Fibroblast of skin of abdomen (primary cell): ENCODE measurements around the gene PRKACB. TPM values are rescaled to one million over a fixed set of nuclear protein-coding genes. Genes with fewer than 3 reads are reported as not detected.

Source experiments
- DNase-seq: peaks from one replicate; pipeline ENCODE4 v3.0.0-alpha.2; 2013
- polyA plus RNA-seq, 2 experiments: library from polyadenylated mRNA; unstranded; fragments of 120-200 nt; gene quantifications; one replicate each; pipeline ENCODE4 v1.2.1, GENCODE V29; 2013; ENCODE audit not compliant: insufficient read length in 2 of 2

PRKACB gene
- 29.0 TPM for polyA plus RNA-seq (2013, experiment 1 of 2; ENCODE audit: insufficient read length)
- 28.9 TPM for polyA plus RNA-seq (2013, experiment 2 of 2; ENCODE audit: insufficient read length)

- peak; percentile 45 for DNase-seq
These were observed at the start of gene PRKACB for GRCh38 chr1:84143796-84144565. PRKACB (plus strand) TSS chr1:84144271; CDS start chr1:84144362, 91 bp downstream.

GRCh38 chr1:84095308-84095707, 48.8 kb upstream of the PRKACB start:
- no peak for DNase-seq

- DNase-seq = peak; percentile 42
These were observed 47.9 kb upstream of the PRKACB start for GRCh38 chr1:84096176-84096575.

- peak; percentile 3 for DNase-seq
These were observed 42.9 kb upstream of the PRKACB start for GRCh38 chr1:84101204-84101603.

- DNase-seq = peak; percentile 89
These were observed 40.7 kb upstream of the PRKACB start for GRCh38 chr1:84103197-84103992.

GRCh38 chr1:84107538-84107937, 36.5 kb upstream of the PRKACB start:
- DNase-seq = peak; percentile 85

GRCh38 chr1:84107955-84108354, 36.1 kb upstream of the PRKACB start:
- no peak for DNase-seq

GRCh38 chr1:84108900-84109578, 35.0 kb upstream of the PRKACB start:
- DNase-seq = no peak

GRCh38 chr1:84110629-84111028, 33.4 kb upstream of the PRKACB start:
- no peak for DNase-seq

GRCh38 chr1:84116558-84116957, 27.5 kb upstream of the PRKACB start:
- DNase-seq = no peak

GRCh38 chr1:84117868-84118267, 26.2 kb upstream of the PRKACB start:
- DNase-seq = peak; percentile 79

GRCh38 chr1:84121360-84121759, 22.7 kb upstream of the PRKACB start:
- DNase-seq = no peak

- DNase-seq = peak; percentile 48
These were observed 21.2 kb upstream of the PRKACB start for GRCh38 chr1:84122780-84123382.

GRCh38 chr1:84133479-84133878, 10.6 kb upstream of the PRKACB start:
- DNase-seq = no peak

GRCh38 chr1:84135341-84135740, 8.7 kb upstream of the PRKACB start:
- no peak for DNase-seq

GRCh38 chr1:84141182-84142003, 2.7 kb upstream of the PRKACB start:
- DNase-seq = no peak

- no peak for DNase-seq
These were observed 997 bp downstream of the PRKACB start for GRCh38 chr1:84145068-84145467.

- DNase-seq = peak; percentile 66
These were observed 2.5 kb downstream of the PRKACB start for GRCh38 chr1:84146411-84147032.

- no peak for DNase-seq
These were observed 4.7 kb downstream of the PRKACB start for GRCh38 chr1:84148758-84149157.

GRCh38 chr1:84152649-84153056, 8.6 kb downstream of the PRKACB start:
- DNase-seq = no peak

- no peak for DNase-seq
These were observed 11.4 kb downstream of the PRKACB start for GRCh38 chr1:84155517-84155916.
